Caco-2 (cell line): Measurements from ENCODE around the gene OR1I1. TPM values are rescaled to one million over a fixed set of nuclear protein-coding genes. Genes with fewer than 3 reads are reported as not detected.

ENCODE experiments used
- BruUV-seq: library from RNA; stranded (reverse); fragments of 400-500 nt; replicated peaks from 2 replicates; lab custom pipeline; 2021; lab: Mats Ljungman, UMichigan
- CTCF ChIA-PET: fragments of 300-600 bp; sonication (Branson Sonifier 250); formaldehyde crosslinking; loops from one replicate; lab custom pipeline; 2022; ENCODE audit warnings: antibody characterized with exemption; lab: Charles Lee
- POLR2A ChIA-PET: fragments of 300-600 bp; sonication (Branson Sonifier 250); formaldehyde crosslinking; loops from one replicate; lab custom pipeline; 2022; ENCODE audit warnings: antibody characterized with exemption; lab: Charles Lee
- DNase-seq, 2 experiments: peaks; one replicate each; pipeline versions ENCODE4 v3.0.0 to v3.0.0-alpha.2; 2020 to 2022
- H3K27me3 ChIP-seq: replicated peaks from 2 replicates; pipeline ENCODE4 v1.6.0; 2011; ENCODE audit warnings: low read length; ENCODE audit not compliant: control insufficient read depth, insufficient read depth
- H3K36me3 ChIP-seq: 2 replicates; pipeline ENCODE4 v1.5.1; 2011; ENCODE audit warnings: low read length; ENCODE audit not compliant: control insufficient read depth, insufficient read depth
- H3K4me1 ChIP-seq: fragments of 250-450 bp; sonication (Bioruptor Pico); 2 replicates; pipeline ENCODE4 v1.5.1; 2020; ENCODE audit warnings: mild to moderate bottlenecking
- H3K4me3 ChIP-seq: 2 replicates; pipeline ENCODE4 v1.5.1; 2011; ENCODE audit warnings: low read depth, mild to moderate bottlenecking, control low read depth, low read length
- H3K9me3 ChIP-seq: fragments of 250-450 bp; sonication (Bioruptor Pico); 2 replicates; pipeline ENCODE4 v1.5.1; 2020; ENCODE audit warnings: mild to moderate bottlenecking, moderate library complexity
- H3K27ac Mint-ChIP-seq: one replicate; pipeline ENCODE4 v1.8.0; 2022; ENCODE audit warnings: mixed read lengths; ENCODE audit not compliant: unreplicated experiment
- H3K27me3 Mint-ChIP-seq: one replicate; pipeline ENCODE4 v1.8.0; 2022; ENCODE audit warnings: mixed read lengths; ENCODE audit not compliant: insufficient read depth, unreplicated experiment
- H3K36me3 Mint-ChIP-seq: one replicate; pipeline ENCODE4 v1.8.0; 2022; ENCODE audit warnings: mild to moderate bottlenecking, mixed read lengths; ENCODE audit not compliant: insufficient read depth, unreplicated experiment
- H3K4me1 Mint-ChIP-seq: one replicate; pipeline ENCODE4 v1.8.0; 2022; ENCODE audit warnings: low read depth, mixed read lengths; ENCODE audit not compliant: unreplicated experiment
- H3K4me3 Mint-ChIP-seq: one replicate; pipeline ENCODE4 v1.8.0; 2022; ENCODE audit warnings: mild to moderate bottlenecking, moderate library complexity, mixed read lengths; ENCODE audit not compliant: unreplicated experiment
- H3K9me3 Mint-ChIP-seq: one replicate; pipeline ENCODE4 v1.8.0; 2022; ENCODE audit warnings: mixed read lengths; ENCODE audit not compliant: unreplicated experiment
- intact Hi-C: fragments of 100-400 bp; cut with micrococcal nuclease; formaldehyde crosslinking; loops from one replicate; pipeline ENCODE4 v1.10.0; 2022; ENCODE audit not compliant: unreplicated experiment
- total RNA-seq: library from RNA; stranded (reverse); gene quantifications from 2 replicates; pipeline ENCODE4 v1.2.3, GENCODE V29; 2022
- TF ChIP-seq, protein P1 (sequence below), 2 experiments: fragments of 200-600 bp in 1 of 2; IDR thresholded peaks; 1 replicate in 1 of 2; 2 replicates in 1 of 2; pipeline versions ENCODE4 v1.5.1 to v1.8.0; 2011 to 2022; ENCODE audit warnings: antibody characterized with exemption in 1 of 2, control low read depth in 1 of 2, inconsistent platforms in 1 of 2, low read depth in 1 of 2, low read length in 1 of 2, mild to moderate bottlenecking in 1 of 2, moderate library complexity in 1 of 2; ENCODE audit not compliant: insufficient read depth in 1 of 2, severe bottlenecking in 1 of 2, unreplicated experiment in 1 of 2

The OR1I1 gene
- total RNA-seq, 1 experiment from 2014 or later: not detected

DNA sequence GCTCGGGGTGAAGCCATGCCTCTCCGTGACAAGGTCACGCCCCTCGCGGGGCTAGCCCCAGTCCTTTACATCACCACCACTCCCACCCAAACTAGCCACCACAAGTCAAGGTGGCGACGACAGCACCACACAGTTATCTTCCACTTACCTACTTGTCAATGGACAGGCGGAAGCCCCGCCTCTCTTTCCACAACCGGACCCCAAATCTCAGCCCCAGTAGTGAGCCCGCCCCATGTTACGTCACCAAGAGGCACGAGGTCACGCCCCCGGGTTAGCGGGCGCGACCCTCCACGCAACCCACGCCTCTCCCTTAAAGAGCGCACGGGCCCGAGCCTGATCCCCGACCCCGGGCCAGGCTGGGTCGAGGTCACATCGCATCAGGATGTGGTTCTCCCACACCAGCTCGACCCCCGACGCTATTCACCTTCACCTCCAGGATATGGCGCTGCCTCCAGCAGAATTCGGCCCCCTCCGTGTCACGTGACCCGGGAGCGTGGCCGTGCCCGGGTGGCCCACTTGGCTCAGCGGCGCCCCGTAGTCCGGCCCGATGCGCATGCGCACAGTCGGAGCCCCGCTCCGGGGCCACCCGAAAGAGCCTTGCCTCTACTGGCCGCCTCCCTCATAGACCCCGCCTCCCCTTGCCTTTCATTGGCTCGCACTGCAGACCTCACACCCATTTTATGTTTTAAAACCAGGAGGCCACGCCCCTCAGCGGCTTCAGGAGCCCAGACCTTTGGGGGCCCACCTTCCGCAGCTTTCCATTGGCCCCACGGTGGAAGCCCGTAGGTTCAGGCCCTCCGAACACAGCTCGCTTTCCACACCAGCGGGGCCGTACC is 43.4 kb downstream of the OR1I1 start:
- Histone ChIP-seq H3K4me3 (peak overlapping the region; percentile 99), H3K4me1 (0 out of 2 replicates have a peak, but pooled peaks cover 4% of the 10 kb centered on the region), H3K9me3 (no peaks in the 10 kb centered on the region), H3K27me3 (no peaks in the 10 kb centered on the region), H3K36me3 (no peaks in the 10 kb centered on the region; the same call in 1 of the 2 replicates)
- POLR2A ChIA-PET: interaction anchor here (1.0 kb wide), 1 partner anchor 19 kb away, joined by 3 read pairs; no protein-coding TSS in a partner anchor
- peaks cover 28% of the 10 kb centered on the region for H3K36me3 Mint-ChIP-seq
- peak; percentile 98 to 99 for DNase-seq
- TF ChIP-seq, protein P1, sequence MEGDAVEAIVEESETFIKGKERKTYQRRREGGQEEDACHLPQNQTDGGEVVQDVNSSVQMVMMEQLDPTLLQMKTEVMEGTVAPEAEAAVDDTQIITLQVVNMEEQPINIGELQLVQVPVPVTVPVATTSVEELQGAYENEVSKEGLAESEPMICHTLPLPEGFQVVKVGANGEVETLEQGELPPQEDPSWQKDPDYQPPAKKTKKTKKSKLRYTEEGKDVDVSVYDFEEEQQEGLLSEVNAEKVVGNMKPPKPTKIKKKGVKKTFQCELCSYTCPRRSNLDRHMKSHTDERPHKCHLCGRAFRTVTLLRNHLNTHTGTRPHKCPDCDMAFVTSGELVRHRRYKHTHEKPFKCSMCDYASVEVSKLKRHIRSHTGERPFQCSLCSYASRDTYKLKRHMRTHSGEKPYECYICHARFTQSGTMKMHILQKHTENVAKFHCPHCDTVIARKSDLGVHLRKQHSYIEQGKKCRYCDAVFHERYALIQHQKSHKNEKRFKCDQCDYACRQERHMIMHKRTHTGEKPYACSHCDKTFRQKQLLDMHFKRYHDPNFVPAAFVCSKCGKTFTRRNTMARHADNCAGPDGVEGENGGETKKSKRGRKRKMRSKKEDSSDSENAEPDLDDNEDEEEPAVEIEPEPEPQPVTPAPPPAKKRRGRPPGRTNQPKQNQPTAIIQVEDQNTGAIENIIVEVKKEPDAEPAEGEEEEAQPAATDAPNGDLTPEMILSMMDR (IDR thresholded peaks at IDR 0.05; ENCODE audit: insufficient read depth in 1 of 2, low read depth in 1 of 2, low read length in 1 of 2, severe bottlenecking in 1 of 2, unreplicated experiment in 1 of 2): no peak
- peaks cover 6% of the 10 kb centered on the region for H3K4me1 Mint-ChIP-seq
- H3K9me3 Mint-ChIP-seq: no peaks in the 10 kb centered on the region
- peak overlapping the region; percentile 100 for H3K27ac Mint-ChIP-seq
- CTCF ChIA-PET: interaction anchor here (1.7 kb wide), 1 partner anchor 24 kb away, joined by 5 read pairs; no protein-coding TSS in a partner anchor
- no peaks in the 10 kb centered on the region for H3K27me3 Mint-ChIP-seq
- intact Hi-C loops: loop anchor here (2.0 kb wide), 1 partner anchor 19 kb away; the partner anchor contains the start of gene SYDE1
- BruUV-seq: no TSS peak
- H3K4me3 Mint-ChIP-seq: peak overlapping the region; percentile 100

DNA sequence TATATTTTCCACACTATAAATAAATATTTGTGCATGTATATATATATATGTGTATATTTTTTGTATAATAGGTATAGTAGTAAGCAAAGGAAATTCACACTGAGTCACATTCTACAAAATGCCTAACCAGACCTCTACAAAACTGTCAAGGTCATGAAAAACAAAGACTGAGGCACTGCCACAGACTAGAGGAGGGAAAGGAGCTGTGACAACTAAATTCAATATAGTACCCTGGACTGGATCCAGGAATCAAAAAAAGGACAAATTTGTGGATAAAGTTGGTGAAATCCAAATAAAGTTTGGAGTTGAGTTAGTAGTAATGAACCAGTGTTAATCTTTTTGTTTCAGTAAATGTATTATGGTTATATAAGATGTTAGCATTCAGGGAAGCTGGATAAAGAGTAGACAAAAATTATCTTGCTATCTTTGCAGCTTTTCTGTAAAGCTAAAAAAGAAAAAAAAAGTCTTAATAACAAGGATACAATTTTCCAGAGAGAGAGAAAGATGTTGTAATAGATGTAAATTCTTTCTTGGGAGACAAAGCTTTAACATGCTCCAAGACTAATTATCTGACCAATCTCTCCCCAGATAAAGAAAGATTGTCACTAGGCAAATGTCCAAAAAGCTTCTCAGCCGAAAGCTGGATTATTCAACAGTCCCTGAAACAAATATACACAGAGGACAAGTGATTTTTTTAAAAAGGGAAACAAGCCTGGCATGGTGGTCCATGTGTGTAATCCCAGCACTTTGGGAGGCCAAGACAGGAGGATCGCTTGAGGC is 44.3 kb downstream of the OR1I1 start:
- TSS peak; percentile 79 for BruUV-seq
- no peak overlapping the region for H3K27ac Mint-ChIP-seq

More for the DNA sequence above, 44.3 kb downstream of the OR1I1 start:
- intact Hi-C loops: no loop called here
- peak overlapping the region; percentile 100 for H3K4me3 Mint-ChIP-seq
- ChIA-PET CTCF (interaction anchor here (0.6 to 1.7 kb wide), 3 partner anchors 25 to 583 kb away, joined by 3 to 5 read pairs (median 5); no protein-coding TSS in a partner anchor), POLR2A (no interaction called here)
- peaks cover 23% of the 10 kb centered on the region for H3K36me3 Mint-ChIP-seq
- Histone ChIP-seq H3K27me3 (no peaks in the 10 kb centered on the region), H3K4me3 (peak overlapping the region; percentile 30), H3K9me3 (no peaks in the 10 kb centered on the region), H3K36me3 (no peaks in the 10 kb centered on the region), H3K4me1 (no peaks in the 10 kb centered on the region)
- no peaks in the 10 kb centered on the region for H3K27me3 Mint-ChIP-seq
- DNase-seq: no peak
- no peaks in the 10 kb centered on the region for H3K9me3 Mint-ChIP-seq
- H3K4me1 Mint-ChIP-seq: peaks cover 2% of the 10 kb centered on the region
- TF ChIP-seq, protein P1 (IDR thresholded peaks at IDR 0.05; ENCODE audit: insufficient read depth in 1 of 2, low read depth in 1 of 2, low read length in 1 of 2, severe bottlenecking in 1 of 2, unreplicated experiment in 1 of 2): no peak
